NCI-H526 (cell line): ENCODE results near the gene CDKN2AIPNL.
"Not testable (repeated sequence)": the region's sequence is repeated elsewhere in the genome, so short reads cannot be mapped to it uniquely, and the experiment has no call there.

Source experiments
- DNase-seq, 2 experiments: peaks; one replicate each; lab custom pipeline; 2025; lab: John Stamatoyannopoulos, UW

CDKN2AIPNL gene

GRCh38 chr5:134437847-134438581 lies 26.3 kb upstream of the CDKN2AIPNL start:
- peak in 1 of 2 experiments; percentile 5 for DNase-seq

GRCh38 chr5:134437340-134437846 lies 25.7 kb upstream of the CDKN2AIPNL start:
- no peak for DNase-seq

GRCh38 chr5:134436523-134437339 lies 25.1 kb upstream of the CDKN2AIPNL start:
- peak in 1 of 2 experiments; percentile 48 for DNase-seq

GRCh38 chr5:134435560-134435959 lies 23.9 kb upstream of the CDKN2AIPNL start:
- DNase-seq, result no peak

GRCh38 chr5:134432677-134433359 lies 21.1 kb upstream of the CDKN2AIPNL start:
- DNase-seq, result no peak

- no peak for DNase-seq
Observed at GRCh38 chr5:134432174-134432573, 20.5 kb upstream of the CDKN2AIPNL start.

GRCh38 chr5:134430001-134430569 lies 18.4 kb upstream of the CDKN2AIPNL start:
- DNase-seq, result no peak

GRCh38 chr5:134427540-134428041 lies 15.9 kb upstream of the CDKN2AIPNL start:
- DNase-seq, result peak; percentile 25 to 27

GRCh38 chr5:134426361-134426760 lies 14.7 kb upstream of the CDKN2AIPNL start:
- DNase-seq, result no peak

- DNase-seq, result no peak
Observed at GRCh38 chr5:134423376-134423775, 11.7 kb upstream of the CDKN2AIPNL start.

- DNase-seq, result no peak
Observed at GRCh38 chr5:134422791-134423365, 11.2 kb upstream of the CDKN2AIPNL start.

- DNase-seq, result not testable (repeated sequence)
Observed at GRCh38 chr5:134421038-134421437, 9.4 kb upstream of the CDKN2AIPNL start.

GRCh38 chr5:134420343-134420742 lies 8.7 kb upstream of the CDKN2AIPNL start:
- DNase-seq, result no peak

GRCh38 chr5:134418958-134419357 lies 7.3 kb upstream of the CDKN2AIPNL start:
- DNase-seq, result no peak

- no peak for DNase-seq
Observed at GRCh38 chr5:134417707-134418106, 6.0 kb upstream of the CDKN2AIPNL start.

- DNase-seq, result no peak
Observed at GRCh38 chr5:134413046-134413445, 1.4 kb upstream of the CDKN2AIPNL start.

GRCh38 chr5:134411228-134411545 lies 494 bp downstream of the CDKN2AIPNL start:
- DNase-seq, result no peak

GRCh38 chr5:134410822-134411221 lies 859 bp downstream of the CDKN2AIPNL start:
- no peak for DNase-seq

- no peak for DNase-seq
Observed at GRCh38 chr5:134409321-134409720, 2.4 kb downstream of the CDKN2AIPNL start.

GRCh38 chr5:134406390-134406789 lies 5.3 kb downstream of the CDKN2AIPNL start:
- no peak for DNase-seq

- DNase-seq, result no peak
Observed at GRCh38 chr5:134403951-134404350, 7.7 kb downstream of the CDKN2AIPNL start.
